K562 (cell line): ENCODE data around the gene PLAC1. TPM values are rescaled to one million over a fixed set of nuclear protein-coding genes. Genes with fewer than 3 reads are reported as not detected.
A peak's percentile ranks its signal among the peaks of the same experiment; 100 is the strongest.

Experiments used
- ATAC-seq: fragments of 200-7000 bp; cut with Tn5 transposase; 3 replicates; pipeline ENCODE4 v1.9.1; 2020; ENCODE audit warnings: moderate library complexity
- BruUV-seq: library from RNA; stranded (reverse); fragments of 400-500 nt; replicated peaks from 2 replicates; lab custom pipeline; 2021; lab: Mats Ljungman, UMichigan
- CTCF ChIA-PET: fragments of 300-600 bp; formaldehyde crosslinking; extraction: SDS; loops from one replicate; lab custom pipeline; 2021; ENCODE audit warnings: low intra/inter-chr PET ratio; lab: Yijun Ruan, JAX
- POLR2A ChIA-PET: fragments of 300-600, 350-650 bp; sonication (Branson Sonifier 250); formaldehyde crosslinking; extraction: SDS; loops from one replicate; lab custom pipeline; 2021; ENCODE audit warnings: antibody characterized with exemption, inconsistent platforms; lab: Yijun Ruan, JAX
- DNase-seq, 4 experiments: peaks; one replicate each; pipeline versions ENCODE4 v3.0.0 to v3.0.0-alpha.2; 2011 to 2018; ENCODE audit warnings: low spot score in 3 of 4, mixed read lengths in 3 of 4; ENCODE audit errors: extremely low read depth in 1 of 4
- FAIRE-seq: peaks from 2 replicates; lab custom pipeline; 2011; peaks lifted over from hg19 to GRCh38; lab: Jason Lieb, UNC
- H2AFZ ChIP-seq: 2 replicates; pipeline ENCODE4 v1.6.0; 2011; ENCODE audit warnings: low read depth, low read length, control low read depth, inconsistent platforms
- H3K27ac ChIP-seq: fragments of 200-600 bp; 3 replicates; pipeline ENCODE4 v1.8.0; 2011; ENCODE audit warnings: low read depth, mild to moderate bottlenecking, control low read depth, inconsistent platforms, low read length, moderate library complexity, mixed read lengths; ENCODE audit errors: extremely low read depth
- H3K27me3 ChIP-seq, 2 experiments: fragments of 300-600 bp in 1 of 2; 2 replicates in 1 of 2; 3 replicates in 1 of 2; pipeline versions ENCODE4 v1.6.0 to v1.8.0; 2011; ENCODE audit warnings: inconsistent platforms in 2 of 2, low read length in 2 of 2, mild to moderate bottlenecking in 1 of 2, mixed read lengths in 1 of 2, moderate library complexity in 1 of 2; ENCODE audit not compliant: control insufficient read depth in 2 of 2, insufficient read depth in 2 of 2
- H3K36me3 ChIP-seq: fragments of 300-600 bp; 3 replicates; pipeline ENCODE4 v1.8.0; 2011; ENCODE audit warnings: mild to moderate bottlenecking, low read length, inconsistent platforms; ENCODE audit not compliant: control insufficient read depth, insufficient read depth
- H3K4me1 ChIP-seq, 2 experiments: fragments of 200-600 bp in 1 of 2; replicated peaks in 1 of 2; 2 replicates in 1 of 2; 3 replicates in 1 of 2; pipeline versions ENCODE4 v1.5.1 to v1.8.0; 2011; ENCODE audit warnings: inconsistent platforms in 2 of 2, low read length in 2 of 2, mild to moderate bottlenecking in 1 of 2, mixed read lengths in 1 of 2, moderate library complexity in 1 of 2; ENCODE audit not compliant: control insufficient read depth in 2 of 2, insufficient read depth in 2 of 2
- H3K4me2 ChIP-seq: 2 replicates; pipeline ENCODE4 v1.6.1; 2011; ENCODE audit warnings: low read length, control low read depth, inconsistent platforms, mixed read lengths; ENCODE audit not compliant: insufficient read depth
- H3K4me3 ChIP-seq: fragments of 200-600 bp; sonication (generic), shearing (Covaris generic); 2 replicates; pipeline ENCODE4 v1.5.1; 2016; ENCODE audit warnings: control low read depth, inconsistent platforms
- H3K79me2 ChIP-seq: fragments of 200-600 bp; 3 replicates; pipeline ENCODE4 v1.8.0; 2011; ENCODE audit warnings: low read length, inconsistent platforms; ENCODE audit not compliant: control insufficient read depth, insufficient read depth
- H3K9ac ChIP-seq, 2 experiments: 2 replicates each; pipeline versions ENCODE4 v1.6.0 to v1.6.1; 2011; ENCODE audit warnings: low read depth in 2 of 2, low read length in 2 of 2, control low read depth in 1 of 2, inconsistent platforms in 1 of 2, mild to moderate bottlenecking in 1 of 2, mixed read lengths in 1 of 2; ENCODE audit not compliant: insufficient read depth in 1 of 2
- H3K9me1 ChIP-seq: one replicate; pipeline ENCODE4 v1.6.0; 2011; ENCODE audit warnings: inconsistent platforms, mild to moderate bottlenecking, low read length, moderate library complexity; ENCODE audit not compliant: control insufficient read depth, insufficient read depth
- H3K9me3 ChIP-seq: replicated peaks from 2 replicates; pipeline ENCODE4 v1.5.1; 2011; ENCODE audit warnings: low read depth, low read length, inconsistent platforms; ENCODE audit not compliant: control insufficient read depth, insufficient read depth
- H4K20me1 ChIP-seq: replicated peaks from 2 replicates; pipeline ENCODE4 v1.6.1; 2011; ENCODE audit warnings: low read length, inconsistent platforms, mixed read lengths; ENCODE audit not compliant: control insufficient read depth, insufficient read depth
- FOXJ2 ChIP-seq: fragments of 200-800 bp; sonication (Bioruptor generic); IDR thresholded peaks from 2 replicates; pipeline ENCODE4 v1.6.1; 2016; ENCODE audit warnings: missing genetic modification characterization, missing compliant biosample characterization
- FOXP1 ChIP-seq: sonication (generic); formaldehyde crosslinking; IDR thresholded peaks from 2 replicates; pipeline ENCODE4 v1.8.0; 2022; ENCODE audit warnings: mild to moderate bottlenecking, missing genetic modification reagents
- MEIS2 ChIP-seq: fragments of 450-650 bp; IDR thresholded peaks from 2 replicates; pipeline ENCODE4 v1.6.1; 2014; ENCODE audit warnings: mild to moderate bottlenecking; ENCODE audit not compliant: partially characterized antibody
- RBM39 ChIP-seq: fragments of 200-400 bp; formaldehyde crosslinking; optimal IDR thresholded peaks from 2 replicates; pipeline ENCODE3; 2018; ENCODE audit warnings: low read depth, low read length
- SUPT5H ChIP-seq: fragments of 450-650 bp; IDR thresholded peaks from 2 replicates; pipeline ENCODE4 v1.6.1; 2016
- TCF15 ChIP-seq: fragments of 250-450 bp; sonication (Bioruptor Pico); IDR thresholded peaks from 2 replicates; pipeline ENCODE4 v1.8.0; 2022; ENCODE audit warnings: moderate library complexity, mild to moderate bottlenecking, inconsistent platforms
- ZNF395 ChIP-seq: fragments of 200-800 bp; sonication (Bioruptor generic); IDR thresholded peaks from 2 replicates; pipeline ENCODE4 v1.6.1; 2017; ENCODE audit warnings: missing genetic modification characterization, missing compliant biosample characterization
- WGBS: fragments of 100-300 bp; shearing (Covaris generic); methylation state at CpG from one replicate; pipeline ENCODE4 v1.1.6; 2016; ENCODE audit warnings: low coverage, mixed read lengths; ENCODE audit not compliant: insufficient coverage; ENCODE audit errors: missing lambda C conversion rate; 5-methylcytosine and 5-hydroxymethylcytosine counted together
- in situ Hi-C: fragments of 300-500 bp; cut with MboI; formaldehyde crosslinking; loops from 4 replicates; pipeline ENCODE4 v1.15.0; 2018; ENCODE audit warnings: inconsistent platforms, mixed read lengths
- intact Hi-C: fragments of 100-400 bp; cut with micrococcal nuclease; formaldehyde crosslinking; loops from 2 replicates; pipeline ENCODE4 v1.14.2; 2022
- polyA plus RNA-seq, 8 experiments: library from polyadenylated mRNA; depleted of rRNA in 4 of 8; stranded (reverse) in 5 of 8; unstranded in 3 of 8; fragments of >200 nt; fragmentation: Nextera tagmentation in 2 of 8; fragmentation: Illumina TruSeq in 1 of 8; extraction: Ambion mirVana in 2 of 8; extraction: Trizol in 1 of 8; gene quantifications; 2 replicates each; pipeline versions ENCODE4 v1.2.1 to v1.2.3, GENCODE V29; 2011 to 2014; ENCODE audit warnings: inconsistent platforms in 1 of 8, missing spikeins in 1 of 8
- total RNA-seq, 7 experiments: library from RNA; depleted of rRNA in 6 of 7; stranded (reverse); fragments of >200 nt in 6 of 7; fragmentation: Illumina TruSeq in 2 of 7; extraction: Trizol in 2 of 7; gene quantifications; 2 replicates each; pipeline versions ENCODE4 v1.2.1 to v1.2.3, GENCODE V29; 2011 to 2021; ENCODE audit warnings: low replicate concordance in 1 of 7
- TF ChIP-seq, protein P1 (sequence below): sonication (generic); formaldehyde crosslinking; IDR thresholded peaks from 2 replicates; pipeline ENCODE4 v1.8.0; 2022; ENCODE audit warnings: mild to moderate bottlenecking, missing genetic modification reagents

PLAC1 gene
- total and polyA plus RNA-seq, 9 of the 15 experiments (the other 6 are each of a cell fraction or from before 2014, with no cell fraction given), result 0.82 to 9.1 (median 1.7) TPM

GRCh38 chrX:134650701-134651100, 7.6 kb downstream of the PLAC1 start:
- Histone ChIP-seq H3K27ac (no peak overlapping the region), H3K4me2 (no peak overlapping the region), H3K36me3 (no peaks in the 10 kb centered on the region), H4K20me1 (no peaks in the 10 kb centered on the region), H3K9ac (no peak overlapping the region), H2AFZ (peak overlapping the region; percentile 33), H3K4me3 (no peak overlapping the region), H3K4me1 (peaks cover 0 to 2% of the 10 kb centered on the region in 2 experiments; a peak in 1 of 5 replicates), H3K27me3 (peaks cover 0 to 6% of the 10 kb centered on the region in 2 experiments; a peak in 2 of 5 replicates), H3K9me1 (no peaks in the 10 kb centered on the region), H3K9me3 (no peaks in the 10 kb centered on the region), H3K79me2 (no peaks in the 10 kb centered on the region)
- POLR2A ChIA-PET, result no interaction called here
- FAIRE-seq (no peak), ATAC-seq (no peak), DNase-seq (no peak)
- CTCF ChIA-PET, result no interaction called here
- in situ Hi-C loops (no loop called here), intact Hi-C loops (no loop called here)
- TF ChIP-seq RBM39, result no peak
- TF ChIP-seq, protein P1, sequence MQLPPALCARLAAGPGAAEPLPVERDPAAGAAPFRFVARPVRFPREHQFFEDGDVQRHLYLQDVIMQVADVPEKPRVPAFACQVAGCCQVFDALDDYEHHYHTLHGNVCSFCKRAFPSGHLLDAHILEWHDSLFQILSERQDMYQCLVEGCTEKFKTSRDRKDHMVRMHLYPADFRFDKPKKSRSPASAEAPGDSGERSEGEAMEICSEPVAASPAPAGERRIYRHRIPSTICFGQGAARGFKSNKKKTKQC, result no peak
- TF ChIP-seq SUPT5H, result no peak
- TF ChIP-seq FOXP1 (CRISPR knock-in tag), result no peak
- TF ChIP-seq ZNF395 (CRISPR knock-in tag), result no peak
- TF ChIP-seq TCF15 (CRISPR knock-in tag), result no peak
- no peak for TF ChIP-seq FOXJ2 (tag)
- TF ChIP-seq MEIS2, result no peak
- BruUV-seq, result no TSS peak
- 12% methylated on average over 6 of the region's 6 CpGs for WGBS
